Activated CD4-positive, alpha-beta T cell treated with anti-CD3 and anti-CD28 coated beads, Interleukin-2, amount 50 U/mL, for 4 hours (primary cell): ENCODE data around the gene HBB.

ENCODE experiments used
- DNase-seq, 2 experiments: peaks; one replicate each; pipeline ENCODE4 v3.0.0-alpha.2; 2020

HBB gene

GRCh38 chr11:5224538-5225479 lies 2.1 kb downstream of the HBB start:
- DNase-seq: no peak

DNA sequence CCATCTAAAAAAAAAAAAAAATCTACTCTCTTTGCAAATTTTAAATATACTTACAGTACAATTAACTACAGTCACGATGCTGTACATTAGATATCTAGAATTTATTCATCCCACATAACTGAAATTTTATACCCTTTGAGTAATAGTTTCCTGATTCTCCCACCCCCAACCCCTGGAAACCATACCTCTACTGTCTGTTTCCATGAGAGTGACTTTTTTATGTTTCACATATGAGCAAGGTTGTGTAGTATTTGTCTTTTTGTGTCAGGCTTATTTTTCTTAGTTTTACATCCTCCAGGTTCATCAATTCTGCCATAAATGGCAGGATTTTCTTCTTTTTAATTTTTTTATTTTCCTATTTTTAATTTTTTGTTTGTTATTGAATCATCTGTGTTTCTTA lies 3.2 kb downstream of the HBB start:
- no peak for DNase-seq

GRCh38 chr11:5223146-5223545 lies 3.7 kb downstream of the HBB start:
- no peak for DNase-seq

- DNase-seq: no peak
These were observed 16.4 kb downstream of the HBB start for GRCh38 chr11:5210376-5210885.

DNA sequence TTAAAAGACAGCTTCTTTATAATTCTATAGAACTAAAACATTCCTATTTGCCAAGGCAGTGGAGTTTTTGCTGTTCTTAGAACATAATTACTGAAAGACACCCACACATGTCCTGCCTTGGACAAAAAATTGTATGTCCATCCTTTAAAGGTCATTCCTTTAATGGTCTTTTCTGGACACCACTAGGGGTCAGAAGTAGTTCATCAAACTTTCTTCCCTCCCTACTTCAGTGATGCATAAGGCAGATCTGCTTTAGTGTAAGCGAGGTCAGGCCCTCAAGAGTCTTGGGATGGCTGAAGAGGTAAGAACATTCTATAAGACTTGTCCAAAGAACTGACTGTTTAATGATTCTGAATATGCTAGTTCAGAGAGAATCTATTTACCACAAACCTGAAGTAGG lies 22.1 kb downstream of the HBB start:
- DNase-seq: no peak

GRCh38 chr11:5203366-5203765 lies 23.5 kb downstream of the HBB start:
- DNase-seq: no peak

DNA sequence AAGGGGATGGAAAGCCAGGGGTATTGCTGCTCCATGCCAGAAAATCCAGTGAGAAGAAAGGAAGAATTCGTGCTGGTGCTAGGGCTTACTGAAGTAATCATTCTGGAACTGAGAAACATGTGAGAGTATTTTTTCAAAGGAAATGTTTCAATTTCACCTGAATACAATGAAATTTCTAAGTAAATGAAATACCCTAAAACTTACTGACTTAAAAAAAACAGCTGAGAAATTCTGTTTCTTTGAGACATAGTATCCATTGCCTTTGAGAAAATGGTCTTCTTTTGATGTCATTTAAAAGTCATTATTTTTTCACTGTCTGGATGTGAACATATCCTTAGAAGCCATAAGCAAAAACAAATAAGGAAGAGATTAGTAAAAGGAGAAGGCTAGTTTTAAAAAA lies 26.3 kb downstream of the HBB start, which contains the start of gene OR51V1:
TSS of gene OR51V1 (minus strand) at position 101 of the 400 bp plus-strand sequence. CDS start at position 101, 0 bp downstream.
- no peak for DNase-seq

GRCh38 chr11:5198285-5198684 lies 28.6 kb downstream of the HBB start:
- DNase-seq: no peak

DNA sequence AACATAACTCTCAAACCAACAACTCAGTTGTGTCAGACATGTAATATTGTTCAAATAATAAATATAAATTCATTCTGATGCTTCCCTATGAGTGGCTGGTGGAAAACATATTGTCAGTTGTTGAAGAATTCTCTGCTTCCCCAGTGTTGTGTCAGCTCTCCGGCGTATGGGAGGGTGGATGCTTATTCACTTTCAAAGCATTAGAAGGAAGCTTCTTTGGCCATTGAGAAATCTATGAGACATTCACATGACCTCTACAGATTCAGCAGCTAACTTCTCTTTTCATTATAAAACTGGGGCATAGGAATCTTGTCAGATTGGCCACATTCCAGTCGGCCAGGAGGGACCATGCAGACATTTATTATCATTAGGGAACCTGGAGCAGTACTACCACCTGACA lies 29.3 kb downstream of the HBB start:
- no peak for DNase-seq

GRCh38 chr11:5196731-5197130 lies 30.1 kb downstream of the HBB start:
- DNase-seq: no peak

GRCh38 chr11:5196067-5196466 lies 30.8 kb downstream of the HBB start:
- DNase-seq: no peak

DNA sequence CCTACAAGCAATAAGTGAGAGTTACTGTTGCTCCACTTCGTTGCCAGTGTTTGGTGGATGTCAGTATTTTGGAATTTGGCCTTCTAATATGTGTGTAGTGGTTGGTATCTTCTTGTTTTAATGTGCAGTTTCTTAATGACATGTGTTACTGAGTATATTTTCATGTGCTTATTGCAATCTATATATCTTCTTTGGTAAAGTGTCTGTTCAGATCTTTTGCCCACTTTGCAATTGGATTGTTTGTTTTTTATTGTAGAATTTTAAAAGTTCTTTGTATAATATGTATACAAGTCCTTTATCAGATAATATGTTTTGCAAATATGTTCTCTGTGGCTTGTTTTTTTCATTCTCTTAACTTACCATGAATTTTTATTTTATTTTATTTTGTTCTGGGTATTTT lies 34.1 kb downstream of the HBB start:
- DNase-seq: no peak

- no peak for DNase-seq
These were observed 38.7 kb downstream of the HBB start for GRCh38 chr11:5188201-5188600.

- DNase-seq: no peak
These were observed 48.6 kb downstream of the HBB start for GRCh38 chr11:5178046-5178837.
